Measurements from ENCODE around the gene MBP.
"Not testable (repeated sequence)": the region's sequence is repeated elsewhere in the genome, so short reads cannot be mapped to it uniquely, and the experiment has no call there.

Gene MBP

DNA sequence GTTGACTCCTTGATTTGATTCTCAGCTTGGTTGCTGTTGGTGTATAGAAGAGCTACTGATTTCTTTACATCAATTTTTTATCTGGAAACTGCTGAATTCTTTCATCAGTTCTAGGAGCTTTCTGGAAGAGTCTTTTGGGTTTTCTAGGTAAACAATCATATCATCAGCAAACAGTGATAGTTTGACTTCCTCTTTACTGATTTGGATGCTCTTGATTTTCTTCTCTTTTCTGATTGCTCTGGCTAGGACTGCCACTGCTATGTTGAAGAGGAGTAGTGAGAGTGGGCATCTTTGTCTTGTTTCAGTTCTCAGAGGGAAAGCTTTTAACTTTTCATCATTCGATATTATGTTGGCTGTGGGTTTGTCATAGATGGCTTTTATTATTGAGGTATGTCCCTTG lies 169.7 kb downstream of the MBP start:
- DNase-seq: no peak

DNA sequence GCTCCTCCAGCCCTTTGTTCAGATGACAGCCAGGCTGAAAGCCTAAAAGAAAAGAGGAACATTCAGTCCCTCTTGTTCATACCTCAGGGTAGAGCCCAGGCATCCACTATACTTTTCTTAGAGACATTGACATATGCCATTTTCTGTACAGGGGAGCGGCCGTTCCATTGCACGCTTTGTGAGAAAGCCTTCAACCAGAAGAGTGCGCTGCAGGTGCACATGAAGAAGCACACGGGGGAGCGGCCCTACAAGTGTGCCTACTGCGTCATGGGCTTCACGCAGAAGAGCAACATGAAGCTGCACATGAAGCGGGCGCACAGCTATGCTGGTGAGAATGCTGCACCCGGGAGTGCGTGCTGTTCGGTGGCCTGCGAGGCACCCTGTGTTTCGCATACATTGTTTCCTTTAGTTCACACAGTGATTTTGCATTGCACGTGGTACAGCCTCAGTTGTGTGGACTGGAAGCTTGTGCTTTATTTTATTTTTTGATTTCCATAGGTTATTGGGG lies 172.0 kb downstream of the MBP start:
- DNase-seq: no peak

DNA sequence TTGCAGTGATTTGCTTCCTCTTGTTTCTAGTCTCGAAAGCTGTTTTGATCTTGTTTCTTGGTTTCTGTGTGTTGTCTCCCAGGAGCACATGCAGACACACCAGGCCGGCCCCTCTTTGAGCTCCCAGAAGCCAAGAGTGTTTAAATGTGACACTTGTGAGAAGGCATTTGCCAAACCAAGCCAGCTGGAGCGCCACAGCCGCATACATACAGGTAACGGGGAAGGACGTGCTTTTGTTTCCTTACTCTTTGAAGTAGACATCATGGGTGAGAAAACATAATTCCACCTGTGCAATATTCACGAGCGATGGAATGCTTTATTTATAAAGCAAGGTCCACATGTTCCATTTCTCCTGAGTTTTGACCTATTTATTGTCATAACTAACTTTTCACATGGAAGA lies 173.0 kb downstream of the MBP start:
- DNase-seq: peak; percentile 16

DNA sequence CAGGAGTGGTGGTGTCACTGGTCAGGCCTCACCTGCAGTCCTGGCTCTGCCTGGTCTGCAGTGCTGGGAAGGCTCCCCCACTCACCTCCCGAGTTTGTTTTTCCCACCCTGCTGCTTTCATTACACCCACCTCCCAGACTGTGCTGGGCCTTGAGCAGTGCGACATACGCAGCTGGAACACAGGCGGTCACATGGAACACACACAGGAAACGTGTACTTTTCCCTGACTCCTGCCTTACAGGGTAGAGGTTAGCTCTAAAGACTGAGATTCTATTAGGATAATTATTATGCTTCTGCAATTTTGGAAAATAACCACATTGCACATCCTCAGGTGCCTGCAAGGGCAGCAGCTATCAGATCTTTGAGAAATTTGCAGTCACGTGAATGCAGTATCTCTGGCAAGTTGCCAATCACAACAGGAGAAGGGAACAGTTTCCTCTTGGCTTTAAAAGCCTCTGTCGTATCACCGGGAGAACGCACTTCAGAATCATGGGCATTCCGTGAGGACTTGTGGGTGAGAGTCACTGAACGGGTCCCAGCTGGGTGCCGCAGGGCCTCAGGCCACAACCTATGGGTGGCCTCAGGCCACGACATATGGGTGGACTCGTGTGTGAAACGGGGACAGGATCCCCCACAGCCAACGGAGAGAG lies 173.8 kb downstream of the MBP start:
- peak; percentile 64 for DNase-seq

DNA sequence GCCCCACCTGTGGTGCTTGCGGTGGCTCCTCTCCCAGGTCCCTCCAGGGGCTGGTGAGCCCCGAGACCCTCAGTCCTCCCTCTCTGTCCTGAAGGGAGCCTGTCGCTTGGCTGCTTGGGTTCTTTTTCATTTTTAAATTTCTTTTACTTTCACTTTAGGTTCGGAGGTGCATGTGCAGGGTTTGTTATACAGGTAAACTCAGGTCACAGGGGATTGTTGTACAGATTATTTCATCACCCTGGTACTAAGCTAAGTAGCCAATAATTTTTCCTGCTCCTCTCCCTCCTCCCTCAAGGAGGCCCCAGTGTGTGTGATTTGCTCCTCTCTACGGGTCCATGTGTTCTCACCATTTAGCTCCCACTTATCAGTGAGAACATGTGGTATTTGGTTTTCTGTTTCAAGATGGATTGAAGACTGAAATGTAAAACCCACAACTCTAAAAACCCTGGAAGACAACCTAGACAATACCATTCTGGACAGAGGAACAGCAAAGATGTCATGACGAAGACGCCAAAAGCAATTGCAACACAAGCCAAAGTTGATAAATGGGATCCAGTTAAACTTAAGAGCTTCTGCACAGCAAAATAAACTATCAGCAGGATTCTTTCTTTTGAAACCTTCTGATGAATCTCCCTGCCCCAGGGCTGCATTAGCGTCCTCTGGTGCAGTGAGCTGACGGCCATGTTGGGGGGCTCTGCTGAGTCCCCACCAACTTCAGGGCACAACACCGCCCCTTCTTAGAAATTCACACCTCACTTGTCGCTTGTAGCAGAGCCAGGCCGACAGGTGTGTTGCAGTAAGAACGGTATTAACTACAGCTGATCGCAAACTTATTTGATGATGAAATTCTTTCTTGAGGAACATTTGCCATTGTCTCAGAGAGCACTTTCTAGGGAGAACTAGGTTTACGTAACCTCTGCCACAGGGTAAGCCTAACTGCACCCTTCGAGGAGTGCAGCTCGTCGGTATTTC lies 174.9 kb downstream of the MBP start:
- no peak for DNase-seq

DNA sequence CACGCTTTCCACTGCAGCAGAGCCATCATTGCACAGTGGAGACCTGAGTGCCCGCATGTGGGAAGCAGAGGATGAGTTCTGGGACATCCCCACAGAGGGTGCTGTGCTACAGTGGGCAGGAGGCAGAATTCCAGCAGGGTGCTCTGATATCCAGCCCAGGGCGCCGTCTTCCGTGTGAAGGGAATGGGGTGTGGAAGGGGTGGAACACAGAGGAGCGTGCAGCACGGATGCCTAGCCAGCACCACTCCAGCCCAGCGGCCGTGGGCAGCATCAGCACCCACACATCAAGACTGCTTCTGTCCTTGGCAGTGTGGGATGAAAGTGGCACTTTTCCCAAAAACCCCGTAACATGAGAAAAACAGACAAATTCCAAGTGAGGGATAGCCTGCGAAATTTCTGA lies 175.9 kb downstream of the MBP start:
- DNase-seq: no peak

DNA sequence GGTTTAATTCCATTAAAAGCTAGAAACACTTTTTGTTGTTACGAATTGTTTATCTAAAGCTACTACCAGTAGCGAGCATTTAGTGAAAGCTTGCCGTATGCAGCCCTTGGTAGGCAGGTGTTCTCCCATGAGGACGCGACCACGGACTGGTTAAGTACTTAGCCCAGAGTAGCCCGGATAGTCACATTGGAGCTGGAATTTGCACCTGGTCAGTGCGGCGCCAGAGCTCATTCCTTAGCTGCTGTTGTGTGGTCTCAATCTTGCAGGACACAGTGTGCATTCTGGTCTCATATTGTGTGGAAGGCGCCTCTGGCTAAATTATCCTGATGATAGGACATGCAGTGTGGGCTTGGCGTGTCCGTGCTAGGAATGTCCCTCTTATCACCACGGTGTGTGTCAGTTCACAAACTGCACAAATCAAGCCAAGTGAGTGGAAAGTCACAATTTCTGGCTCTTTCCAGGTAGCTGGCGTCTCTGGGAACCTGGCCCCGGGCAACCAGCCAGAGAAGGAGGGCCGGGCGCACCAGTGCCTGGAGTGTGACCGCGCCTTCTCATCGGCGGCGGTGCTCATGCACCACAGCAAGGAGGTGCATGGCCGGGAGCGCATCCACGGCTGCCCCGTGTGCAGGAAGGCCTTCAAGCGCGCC lies 176.9 kb downstream of the MBP start:
- peak; percentile 77 for DNase-seq

DNA sequence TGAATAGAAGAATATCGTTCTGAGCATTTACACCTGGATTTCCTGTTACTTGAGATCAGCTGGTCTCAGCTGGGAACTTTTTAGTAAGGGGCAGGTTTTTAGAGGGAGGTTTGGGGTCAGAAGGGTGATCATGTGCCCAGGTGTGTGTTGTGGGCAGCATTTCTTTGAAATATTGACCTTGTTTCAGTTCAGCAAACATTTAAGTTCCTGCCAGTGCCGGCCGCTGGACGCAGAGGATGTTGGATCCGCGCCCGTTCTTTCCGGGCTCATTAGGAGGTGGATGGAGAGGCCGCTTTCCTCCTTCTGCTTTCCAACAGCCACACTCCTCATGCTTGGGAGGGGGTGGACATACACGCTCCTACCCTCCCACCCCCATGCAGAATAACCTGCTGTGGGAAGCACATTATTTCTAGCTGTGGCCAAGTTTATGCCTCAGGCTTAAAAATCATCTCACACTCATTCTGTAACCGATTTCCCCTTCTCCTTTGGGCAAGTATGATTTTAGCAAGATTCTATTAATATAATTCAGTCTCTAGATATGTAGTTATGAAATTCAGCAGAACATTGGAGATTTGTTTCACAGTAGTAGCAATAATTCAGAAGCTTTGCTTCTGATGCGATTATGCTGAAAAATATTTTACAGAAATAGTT lies 178.9 kb downstream of the MBP start:
- DNase-seq: peak; percentile 78

DNA sequence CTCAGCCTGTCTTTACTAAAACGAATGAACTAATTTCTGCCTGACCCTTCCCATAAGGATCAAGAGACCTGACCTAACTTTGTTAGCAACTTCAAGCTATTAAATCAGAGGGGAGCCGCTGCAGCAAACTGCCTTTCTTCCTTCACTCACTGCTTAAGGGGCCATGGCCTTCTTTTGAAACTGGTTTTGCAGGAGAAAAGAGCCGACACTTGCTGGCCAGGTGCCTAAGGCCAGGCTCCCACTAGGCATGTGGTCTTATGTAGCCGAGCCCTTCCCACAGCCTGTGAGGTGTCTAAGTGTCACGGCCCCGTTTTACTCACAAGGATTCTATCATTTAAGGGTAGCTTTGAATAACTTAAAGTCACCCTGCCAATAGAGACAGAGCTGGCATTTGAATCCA lies 179.4 kb downstream of the MBP start:
- peak; percentile 58 for DNase-seq

DNA sequence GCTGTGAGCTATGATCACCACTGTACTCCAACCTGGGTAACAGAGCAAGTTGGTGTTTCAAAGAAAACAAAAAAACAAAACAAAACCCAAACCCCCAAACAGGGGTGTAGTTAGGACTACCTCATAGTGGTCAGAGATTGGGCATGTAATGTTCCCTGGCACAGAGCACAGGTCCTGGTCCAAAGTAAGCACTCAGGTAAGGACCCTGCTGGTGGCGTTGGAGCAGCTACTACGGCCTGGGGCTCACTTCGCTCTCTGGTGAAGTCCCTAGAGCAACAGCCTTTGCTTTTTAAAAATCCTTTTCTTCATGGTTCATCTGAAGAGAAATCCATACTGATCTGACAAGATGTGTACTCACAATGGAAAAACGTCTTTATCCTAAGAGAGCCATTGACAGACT lies 179.8 kb downstream of the MBP start:
- peak; percentile 38 for DNase-seq

DNA sequence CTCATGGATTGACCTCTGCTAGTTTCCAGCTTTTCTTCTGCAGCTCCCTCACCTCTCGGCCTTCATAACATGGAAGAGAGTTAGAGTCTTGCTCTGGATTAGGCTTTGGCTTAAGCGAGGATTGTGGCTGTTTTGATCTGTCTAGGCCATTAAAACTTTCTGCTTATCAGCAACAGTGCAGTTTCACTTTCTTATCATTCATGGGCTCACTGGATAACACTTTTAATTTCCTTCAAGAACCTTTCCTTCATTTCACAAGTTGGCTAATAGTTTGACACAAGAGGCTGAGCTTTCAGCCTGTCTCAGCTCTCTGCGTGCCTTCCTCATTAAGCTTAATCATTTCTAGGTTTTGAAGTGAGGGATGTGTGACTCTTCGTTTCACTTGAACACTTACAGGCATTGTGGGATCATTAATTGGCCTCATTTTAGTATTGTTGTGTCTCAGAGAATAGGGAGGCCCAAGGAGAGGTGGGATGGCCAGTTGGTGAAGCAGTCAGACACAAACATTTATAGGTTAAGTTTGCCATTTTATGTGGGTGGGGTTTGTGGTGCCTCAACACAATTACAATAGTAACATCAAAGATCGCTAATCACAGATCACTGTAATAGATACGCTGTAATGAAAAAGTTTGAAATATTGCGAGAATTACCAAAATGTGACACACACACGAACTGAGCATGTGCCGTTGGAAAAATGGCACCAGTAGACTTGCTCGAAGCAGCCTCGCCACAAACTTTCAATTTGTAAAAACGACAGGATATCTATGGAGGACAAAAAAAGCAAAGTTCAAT lies 180.9 kb downstream of the MBP start:
- DNase-seq: no peak

DNA sequence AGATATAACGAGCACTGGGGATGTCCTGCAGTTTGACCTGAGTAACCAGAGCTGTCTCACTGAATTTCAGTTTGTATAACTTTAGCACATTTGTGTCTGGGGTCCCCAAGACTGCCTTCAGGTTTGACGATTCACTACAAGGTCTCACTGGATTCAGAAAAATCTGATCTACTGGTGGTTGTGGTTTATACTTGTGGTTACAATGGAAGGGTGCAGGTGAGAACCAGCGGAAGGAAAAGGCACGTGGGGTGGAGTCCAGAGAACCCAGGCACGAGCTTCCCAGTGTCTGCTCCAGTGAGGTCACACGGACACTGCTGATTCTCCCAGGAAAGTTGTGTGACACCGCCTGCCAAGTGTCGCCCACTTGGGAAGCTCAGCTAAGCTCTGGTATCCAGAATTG lies 184.2 kb downstream of the MBP start:
- DNase-seq: no peak

DNA sequence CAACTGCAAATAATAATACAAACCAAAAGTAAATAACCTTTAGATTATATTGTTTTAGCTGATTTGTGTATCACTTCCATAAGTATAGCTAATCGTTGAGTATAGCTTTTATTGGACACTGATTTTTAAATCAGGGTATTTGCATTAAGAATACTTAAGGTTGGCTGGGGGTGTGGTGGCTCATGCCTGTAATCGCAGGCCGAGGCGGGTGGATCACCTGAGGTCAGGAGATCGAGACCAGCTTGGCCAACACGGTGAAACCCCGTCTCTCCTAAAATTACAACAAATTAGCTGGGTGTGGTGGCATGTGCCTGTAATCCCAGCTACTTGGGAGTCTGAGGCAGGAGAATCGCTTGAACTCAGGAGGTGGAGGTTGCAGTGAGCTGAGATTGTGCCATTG lies 188.2 kb downstream of the MBP start:
- DNase-seq: not testable (repeated sequence)

DNA sequence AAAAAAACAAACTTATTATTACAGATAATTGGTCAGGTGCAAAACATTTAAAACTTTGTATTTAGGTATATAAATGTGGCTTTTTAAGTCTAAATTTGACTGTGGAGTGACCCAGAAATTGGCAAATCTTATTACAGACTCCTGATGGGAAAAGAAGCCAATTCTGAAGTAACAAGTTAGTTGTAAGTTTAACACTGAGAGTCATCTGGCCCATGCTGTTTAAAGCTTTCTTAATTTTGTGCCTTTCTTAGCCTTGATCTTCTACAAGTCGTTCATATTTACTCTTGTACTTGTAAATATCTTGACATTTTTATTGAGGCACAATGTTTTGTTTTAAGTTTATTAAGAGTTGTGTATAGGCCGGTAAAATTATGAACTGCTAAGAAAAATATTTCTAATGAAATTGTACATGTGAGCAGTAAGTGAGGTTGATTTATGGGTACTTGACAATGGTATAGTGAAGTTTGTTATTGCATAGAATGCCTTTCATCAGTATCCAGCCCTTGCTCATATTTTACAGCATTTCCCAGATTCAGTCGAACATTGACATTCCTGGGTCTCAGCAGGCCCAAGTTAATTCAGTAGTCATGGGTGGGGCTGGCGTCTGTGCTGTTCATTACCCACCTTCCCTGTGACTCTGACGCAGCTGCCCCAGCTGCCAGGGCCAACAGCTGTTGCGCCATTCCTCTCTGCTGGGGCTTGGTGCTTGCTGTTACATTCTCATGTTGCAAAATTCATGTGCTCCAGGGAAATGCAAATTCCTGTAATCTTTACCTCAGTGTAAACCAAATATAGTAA lies 188.8 kb downstream of the MBP start:
- no peak for DNase-seq

DNA sequence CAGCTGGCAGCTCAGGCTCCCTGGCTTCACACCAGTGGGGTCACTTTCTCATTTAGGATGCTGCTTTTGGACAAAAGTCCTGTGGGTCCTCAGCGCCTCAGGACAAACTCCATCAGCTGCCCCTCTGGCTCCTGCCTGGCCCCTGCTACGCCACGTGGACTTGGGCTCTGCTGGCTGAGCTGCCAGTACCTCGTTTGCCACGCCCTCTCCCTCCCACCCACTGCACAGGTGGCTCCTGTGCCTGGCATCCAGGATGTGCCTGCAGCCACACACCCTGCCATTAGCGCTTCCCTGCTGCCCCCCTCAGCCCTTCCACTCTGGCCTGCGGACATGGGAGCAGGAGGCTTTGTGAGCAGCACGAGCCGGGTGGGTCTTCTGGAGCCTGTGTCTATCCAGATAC lies 191.3 kb downstream of the MBP start:
- no peak for DNase-seq

DNA sequence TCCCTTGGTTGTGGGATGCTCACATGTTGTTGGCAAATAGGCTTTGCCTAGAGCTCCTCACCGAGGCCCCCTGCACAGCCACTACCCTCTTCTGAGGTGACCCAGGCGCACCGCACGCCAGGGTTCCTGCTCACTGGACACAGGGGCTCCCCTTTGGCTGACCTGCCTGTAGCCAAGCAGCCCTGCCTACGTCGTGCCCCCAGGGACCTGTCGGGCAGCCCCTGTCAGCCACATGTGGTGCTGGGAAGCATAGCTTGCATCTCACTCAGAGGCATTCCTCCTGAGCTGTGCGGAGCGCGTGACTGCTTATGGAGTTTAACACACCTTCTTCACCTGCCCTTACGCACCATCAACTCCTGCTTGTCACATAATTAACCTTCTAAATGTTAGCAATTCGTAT lies 194.0 kb downstream of the MBP start:
- DNase-seq: no peak

DNA sequence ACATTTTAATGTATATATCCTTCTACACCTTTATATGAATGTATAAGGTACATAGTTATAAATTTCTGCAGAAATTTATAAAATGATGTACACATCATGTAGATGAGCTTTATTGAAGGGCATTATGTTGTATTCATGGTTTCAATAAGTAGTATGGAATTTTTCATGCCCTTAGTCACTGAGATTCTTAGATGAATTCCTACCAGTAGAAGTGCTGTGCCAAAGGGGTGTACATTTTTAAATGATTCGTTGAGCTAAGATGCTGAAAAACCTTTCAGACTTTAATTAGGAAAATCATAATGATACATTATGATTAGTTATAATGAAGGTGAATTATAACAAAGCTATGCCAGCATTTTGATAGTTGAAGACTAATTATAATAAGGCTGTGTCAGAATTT lies 195.0 kb downstream of the MBP start:
- DNase-seq: no peak

DNA sequence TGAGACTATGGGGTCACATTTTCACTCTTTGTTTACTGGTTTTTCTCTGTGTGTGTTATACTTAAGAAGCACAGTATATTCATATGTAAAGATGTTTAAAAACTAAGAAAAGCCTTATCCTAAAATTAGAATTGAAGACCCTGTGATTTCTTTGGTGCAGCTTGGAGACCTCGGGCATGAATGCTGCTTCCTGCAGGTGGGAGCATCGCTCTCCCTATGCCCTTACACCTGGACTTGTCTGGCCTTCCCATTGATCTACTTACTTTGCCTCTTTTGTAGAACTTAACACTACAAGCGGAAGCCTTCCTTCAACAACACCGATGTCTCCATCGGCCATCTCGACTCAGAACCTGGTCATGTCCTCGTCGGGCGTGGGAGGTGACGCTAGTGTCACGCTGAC lies 195.7 kb downstream of the MBP start:
- DNase-seq: no peak

DNA sequence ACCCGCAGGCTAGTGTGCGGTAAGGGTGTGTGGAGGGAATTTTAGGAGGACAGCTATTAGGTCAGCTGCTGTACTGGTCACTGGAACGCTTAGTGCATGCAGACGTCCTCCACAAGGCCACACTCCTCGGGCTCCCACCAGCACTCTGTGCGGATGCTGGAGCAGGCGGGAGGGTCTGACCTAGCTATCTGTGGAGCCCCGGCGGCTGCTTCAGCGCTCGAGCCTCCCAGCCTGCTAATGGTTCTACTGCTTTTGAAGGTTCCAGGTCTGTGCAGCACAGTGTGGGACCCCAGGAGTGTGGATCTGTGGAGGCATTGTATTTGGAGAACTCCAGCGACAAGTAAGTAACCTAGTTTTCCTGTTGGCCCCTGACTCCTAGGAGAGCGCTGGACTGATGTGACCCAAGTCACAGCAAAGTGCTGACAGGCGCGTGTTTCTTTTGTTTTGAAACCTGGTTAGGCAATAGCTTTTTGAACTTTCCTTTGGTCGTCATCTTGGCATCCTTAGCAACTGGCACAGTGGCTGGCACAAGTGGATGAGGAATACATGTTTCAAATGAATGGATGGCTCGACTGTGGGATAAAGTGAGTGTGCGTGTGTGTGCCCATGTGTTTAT lies 196.8 kb downstream of the MBP start:
- DNase-seq: no peak

DNA sequence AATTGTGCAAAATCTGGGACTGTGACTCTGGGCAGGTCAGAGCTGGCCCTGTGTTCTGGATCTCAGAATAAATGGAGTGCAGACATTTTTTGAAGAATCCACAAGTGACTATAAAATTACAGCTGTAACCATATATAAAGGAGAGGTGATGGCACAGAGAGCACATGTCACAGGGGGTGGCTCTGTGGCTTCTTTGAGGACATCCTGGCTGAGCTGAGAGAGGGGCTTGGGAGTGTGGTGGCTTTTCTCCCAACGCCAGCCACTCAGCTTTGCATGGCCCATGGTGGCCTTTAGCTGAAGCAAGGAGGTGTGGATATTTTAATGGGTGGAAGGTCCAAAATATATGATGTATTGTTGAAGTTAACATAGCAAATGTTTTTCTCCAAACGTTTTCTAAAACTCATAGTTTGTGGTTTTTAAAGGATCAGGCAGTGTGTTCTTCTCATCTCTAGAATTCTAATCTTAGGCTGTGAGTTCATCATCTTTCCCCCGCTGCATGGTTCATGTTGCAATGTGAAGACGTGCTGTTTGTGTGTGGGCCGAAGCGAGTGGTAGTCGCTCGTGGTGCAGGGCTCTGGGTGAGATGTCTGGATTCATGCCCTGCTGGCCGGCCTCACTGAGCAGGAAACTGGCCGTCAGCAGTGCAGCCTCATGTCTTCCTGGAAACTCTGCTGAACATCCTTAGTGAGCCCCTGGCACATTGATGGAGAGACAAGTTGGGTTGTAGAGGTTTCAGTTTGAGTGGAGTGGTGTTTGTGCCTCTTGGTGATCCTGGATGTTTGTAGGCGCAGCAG lies 200.4 kb downstream of the MBP start:
- DNase-seq: no peak

Measured in DMS79 treated with DMSO at 0.1 percent for 48 hours (cell line).